WERI-Rb-1 (cell line): ENCODE data around the gene RPL4.
"Not testable (repeated sequence)": the region's sequence is repeated elsewhere in the genome, so short reads cannot be mapped to it uniquely, and the experiment has no call there.

Experiments used
- DNase-seq: peaks from one replicate; pipeline ENCODE4 v3.0.0-alpha.2; 2020
- H3K27ac ChIP-seq: fragments of 250-450 bp; sonication (Bioruptor Pico); 2 replicates; pipeline ENCODE4 v1.5.1; 2020; ENCODE audit warnings: mild to moderate bottlenecking, moderate library complexity
- H3K27me3 ChIP-seq: fragments of 250-450 bp; sonication (Bioruptor Pico); 2 replicates; pipeline ENCODE4 v1.5.1; 2021; ENCODE audit warnings: mild to moderate bottlenecking, low read depth, moderate library complexity; ENCODE audit not compliant: insufficient read depth, severe bottlenecking
- H3K36me3 ChIP-seq: fragments of 250-450 bp; sonication (Bioruptor Pico); 2 replicates; pipeline ENCODE4 v1.5.1; 2020; ENCODE audit warnings: mild to moderate bottlenecking, moderate library complexity
- H3K4me3 ChIP-seq: 2 replicates; pipeline ENCODE4 v1.5.1; 2011; ENCODE audit warnings: low read depth, mild to moderate bottlenecking, control low read depth, low read length
- H3K9me3 ChIP-seq: fragments of 250-450 bp; sonication (Bioruptor Pico); 2 replicates; pipeline ENCODE4 v1.5.1; 2021; ENCODE audit warnings: mild to moderate bottlenecking, moderate library complexity; ENCODE audit not compliant: severe bottlenecking
- TF ChIP-seq, protein P1 (sequence below): IDR thresholded peaks from 2 replicates; pipeline ENCODE4 v1.5.1; 2011; ENCODE audit warnings: low read depth, mild to moderate bottlenecking, control low read depth, inconsistent platforms, low read length

The RPL4 gene

DNA sequence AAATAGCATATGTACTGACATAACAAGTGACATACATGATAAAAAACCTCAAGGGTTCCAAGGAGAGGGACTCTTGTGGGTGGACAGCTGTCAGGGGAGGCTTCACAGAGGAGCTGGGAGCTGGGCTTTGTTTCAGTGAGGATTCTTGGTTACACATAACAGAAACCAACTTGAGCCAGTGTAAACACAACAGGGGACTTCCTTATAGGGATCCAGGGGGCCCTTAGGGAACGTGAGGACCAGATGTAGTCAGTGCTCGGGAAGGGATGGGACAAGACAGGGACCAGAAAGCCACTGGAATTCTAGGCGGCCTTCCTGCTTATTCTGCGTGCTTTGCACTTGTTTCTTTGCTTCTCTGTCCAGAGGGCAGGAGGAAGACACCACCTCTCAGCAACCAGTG, 42.0 kb downstream of the RPL4 start:
- no peak for DNase-seq
- Histone ChIP-seq H3K27me3 (no peaks in the 10 kb centered on the region), H3K9me3 (no peaks in the 10 kb centered on the region), H3K27ac (no peak overlapping the region), H3K4me3 (no peak overlapping the region), H3K36me3 (no peaks in the 10 kb centered on the region)
- TF ChIP-seq, protein P1, sequence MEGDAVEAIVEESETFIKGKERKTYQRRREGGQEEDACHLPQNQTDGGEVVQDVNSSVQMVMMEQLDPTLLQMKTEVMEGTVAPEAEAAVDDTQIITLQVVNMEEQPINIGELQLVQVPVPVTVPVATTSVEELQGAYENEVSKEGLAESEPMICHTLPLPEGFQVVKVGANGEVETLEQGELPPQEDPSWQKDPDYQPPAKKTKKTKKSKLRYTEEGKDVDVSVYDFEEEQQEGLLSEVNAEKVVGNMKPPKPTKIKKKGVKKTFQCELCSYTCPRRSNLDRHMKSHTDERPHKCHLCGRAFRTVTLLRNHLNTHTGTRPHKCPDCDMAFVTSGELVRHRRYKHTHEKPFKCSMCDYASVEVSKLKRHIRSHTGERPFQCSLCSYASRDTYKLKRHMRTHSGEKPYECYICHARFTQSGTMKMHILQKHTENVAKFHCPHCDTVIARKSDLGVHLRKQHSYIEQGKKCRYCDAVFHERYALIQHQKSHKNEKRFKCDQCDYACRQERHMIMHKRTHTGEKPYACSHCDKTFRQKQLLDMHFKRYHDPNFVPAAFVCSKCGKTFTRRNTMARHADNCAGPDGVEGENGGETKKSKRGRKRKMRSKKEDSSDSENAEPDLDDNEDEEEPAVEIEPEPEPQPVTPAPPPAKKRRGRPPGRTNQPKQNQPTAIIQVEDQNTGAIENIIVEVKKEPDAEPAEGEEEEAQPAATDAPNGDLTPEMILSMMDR, result no peak

DNA sequence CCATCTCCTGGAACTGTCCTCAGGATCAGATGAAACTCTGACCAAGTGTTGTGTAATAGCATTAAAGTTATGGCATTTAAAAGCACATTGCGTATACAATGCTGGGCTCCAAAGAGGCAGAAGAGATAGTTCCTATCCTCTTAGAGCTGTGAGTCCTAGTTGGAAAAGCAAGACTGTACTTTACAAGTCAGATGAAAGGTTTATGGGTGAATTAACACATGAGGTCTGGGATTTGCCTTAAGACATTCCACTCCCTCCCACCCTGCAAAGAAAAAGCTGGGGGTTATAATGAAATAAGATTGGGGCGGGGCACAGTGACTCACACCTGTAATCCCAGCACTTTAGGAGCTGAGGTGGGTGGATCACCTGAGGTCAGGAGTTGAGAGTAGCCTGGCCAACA, 42.7 kb downstream of the RPL4 start:
- H3K36me3 ChIP-seq, result no peaks in the 10 kb centered on the region
- H3K27ac ChIP-seq, result no peak overlapping the region
- TF ChIP-seq, protein P1, result no peak
- no peaks in the 10 kb centered on the region for H3K27me3 ChIP-seq
- no peak overlapping the region for H3K4me3 ChIP-seq
- DNase-seq, result no peak
- H3K9me3 ChIP-seq, result no peaks in the 10 kb centered on the region

DNA sequence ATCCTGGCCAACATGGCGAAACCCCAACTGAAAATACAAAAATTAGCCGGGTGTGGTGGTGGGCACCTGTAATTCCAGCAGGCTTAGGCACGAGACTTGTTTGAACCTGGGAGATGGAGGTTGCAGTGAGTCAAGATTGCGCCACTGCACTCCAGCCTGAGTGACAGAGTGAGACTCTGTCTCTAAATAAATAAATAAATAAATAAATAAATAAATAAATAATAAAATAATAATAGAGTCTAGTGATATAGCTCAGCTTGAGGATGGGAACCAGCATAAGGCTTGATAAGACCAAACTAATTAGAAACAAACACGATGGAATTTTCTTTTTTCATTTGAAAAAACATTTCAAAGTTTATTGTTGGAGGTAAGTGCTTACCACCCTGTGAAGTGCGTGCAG, 43.4 kb downstream of the RPL4 start:
- H3K36me3 ChIP-seq, H3K27ac ChIP-seq: not testable (repeated sequence)

DNA sequence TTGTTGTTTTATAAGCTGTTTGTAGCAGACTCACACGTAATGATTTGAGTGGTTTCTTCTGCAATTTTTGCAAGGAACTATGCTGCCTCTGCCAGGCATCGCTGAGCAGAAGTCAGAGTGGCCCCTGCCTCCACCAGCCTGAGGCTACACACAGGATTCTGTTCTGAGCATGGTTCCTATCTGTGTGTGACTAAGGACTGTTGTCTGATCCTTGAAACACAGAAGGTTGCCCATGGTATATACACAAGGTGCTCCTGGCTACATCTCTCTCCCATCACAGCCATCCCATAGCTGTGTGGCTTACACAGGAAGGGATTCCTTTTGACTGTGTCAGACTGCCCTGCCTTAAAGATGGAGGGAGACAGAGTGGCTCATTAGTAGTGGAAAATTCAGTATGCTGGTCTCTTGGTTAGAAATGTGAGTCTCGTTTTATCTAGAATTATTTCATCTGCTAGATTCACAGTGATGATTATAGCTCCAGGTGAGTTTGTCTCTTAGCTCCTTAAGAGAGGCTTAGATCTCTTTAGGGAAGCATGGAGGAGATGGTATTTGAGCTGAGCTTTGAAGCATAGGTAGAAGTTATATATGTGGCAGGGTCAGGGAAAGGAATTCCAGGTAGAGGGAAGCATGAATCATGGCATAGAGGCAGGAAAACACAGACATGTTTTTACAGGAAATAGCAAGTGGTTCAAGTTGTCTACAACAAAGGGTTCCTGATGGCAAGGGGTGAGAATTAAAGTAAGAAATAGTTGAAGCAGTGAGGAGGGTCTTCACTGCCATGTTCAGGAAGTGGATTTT, 44.6 kb downstream of the RPL4 start:
- Histone ChIP-seq H3K9me3 (no peaks in the 10 kb centered on the region), H3K27me3 (no peaks in the 10 kb centered on the region), H3K4me3 (no peak overlapping the region), H3K27ac (no peak overlapping the region), H3K36me3 (no peaks in the 10 kb centered on the region)
- TF ChIP-seq, protein P1, result no peak
- no peak for DNase-seq

More for the DNA sequence above, 43.4 kb downstream of the RPL4 start:
- DNase-seq, H3K27me3 ChIP-seq, H3K4me3 ChIP-seq, H3K9me3 ChIP-seq: not testable (repeated sequence)

DNA sequence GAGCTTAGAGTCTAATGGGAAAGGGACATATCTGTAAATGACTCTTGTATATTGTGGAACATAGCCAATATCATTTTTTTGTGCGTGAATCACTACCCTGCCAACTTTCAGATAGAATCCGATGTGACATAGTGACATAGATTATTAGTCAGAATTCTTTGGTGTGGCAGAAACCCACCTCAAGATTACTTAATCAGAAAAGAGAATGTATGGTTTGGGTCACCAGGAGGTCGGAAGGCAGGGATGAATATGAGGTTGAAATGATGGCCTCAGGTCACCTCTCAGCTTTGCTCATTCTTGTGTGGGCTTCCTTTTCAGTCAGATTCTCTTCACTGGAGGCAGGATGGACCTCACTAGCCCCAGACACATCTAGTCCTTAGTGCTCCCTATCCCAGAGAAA, 48.4 kb downstream of the RPL4 start:
- Histone ChIP-seq H3K9me3 (no peaks in the 10 kb centered on the region), H3K27ac (no peak overlapping the region), H3K36me3 (no peaks in the 10 kb centered on the region), H3K27me3 (no peaks in the 10 kb centered on the region), H3K4me3 (no peak overlapping the region)
- no peak for DNase-seq
- TF ChIP-seq, protein P1, result no peak

DNA sequence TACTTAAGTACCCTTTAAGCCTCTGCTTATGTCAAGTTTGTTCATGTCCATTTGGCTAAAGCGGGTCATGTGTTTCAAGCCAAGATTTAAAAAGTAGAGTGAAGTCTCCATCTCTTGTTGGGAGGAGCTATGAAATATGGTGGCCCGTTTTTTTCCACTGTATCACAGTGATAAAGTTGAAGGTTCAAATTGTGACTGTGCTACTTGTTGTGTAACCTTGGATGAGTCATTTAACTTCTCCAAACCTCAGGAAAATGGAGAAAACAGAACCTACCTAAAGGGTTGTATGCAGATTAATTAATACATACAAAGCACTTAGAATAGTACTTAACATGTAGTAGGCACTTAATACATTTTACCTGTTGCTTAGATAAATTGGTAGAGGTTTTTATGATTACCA, 50.5 kb downstream of the RPL4 start:
- Histone ChIP-seq H3K9me3 (no peaks in the 10 kb centered on the region), H3K27ac (no peak overlapping the region), H3K4me3 (no peak overlapping the region), H3K36me3 (no peaks in the 10 kb centered on the region), H3K27me3 (no peaks in the 10 kb centered on the region)
- TF ChIP-seq, protein P1, result no peak
- DNase-seq, result no peak
